CD4-positive, alpha-beta T cell (primary cell): Measurements from ENCODE around the gene APOBEC4. TPM values are rescaled to one million over a fixed set of nuclear protein-coding genes. Genes with fewer than 3 reads are reported as not detected.

Source experiments
- ATAC-seq: fragments of 200-7000 bp; cut with Tn5 transposase; one replicate; pipeline ENCODE4 v1.10.0; 2022; ENCODE audit warnings: mild to moderate bottlenecking; ENCODE audit not compliant: poor library complexity
- CTCF ChIA-PET: fragments of 350-600 bp; sonication (Branson Sonifier 250); formaldehyde crosslinking; loops from one replicate; lab custom pipeline; 2021; ENCODE audit warnings: antibody characterized with exemption, inconsistent platforms; lab: Charles Lee
- POLR2A ChIA-PET: fragments of 350-600 bp; sonication (Branson Sonifier 250); formaldehyde crosslinking; loops from one replicate; lab custom pipeline; 2021; ENCODE audit warnings: antibody characterized with exemption, inconsistent platforms; lab: Charles Lee
- DNase-seq, 14 experiments: peaks; one replicate each; pipeline ENCODE4 v3.0.0-alpha.2; 2013 to 2020; ENCODE audit warnings: mixed read lengths in 2 of 14
- H3K27ac ChIP-seq, 2 donors: one replicate each; pipeline versions ENCODE4 v1.5.1 to v1.7.0; 2013; ENCODE audit warnings: low read length in 2 of 2, low read depth in 1 of 2, mild to moderate bottlenecking in 1 of 2
- H3K27me3 ChIP-seq, 2 experiments: 1 replicate in 1 of 2; 2 replicates in 1 of 2; pipeline versions ENCODE4 v1.6.1 to v1.7.0; 2013; ENCODE audit warnings: low read length in 2 of 2, control low read depth in 1 of 2, mild to moderate bottlenecking in 1 of 2, moderate library complexity in 1 of 2; ENCODE audit not compliant: insufficient read depth in 2 of 2, control insufficient read depth in 1 of 2
- H3K36me3 ChIP-seq: one replicate; pipeline ENCODE4 v1.6.1; 2013; ENCODE audit warnings: low read length, control low read depth; ENCODE audit not compliant: insufficient read depth
- H3K4me1 ChIP-seq: one replicate; pipeline ENCODE4 v1.6.1; 2013; ENCODE audit warnings: low read length, control low read depth; ENCODE audit not compliant: insufficient read depth
- H3K4me3 ChIP-seq: one replicate; pipeline ENCODE4 v1.5.1; 2013; ENCODE audit warnings: mild to moderate bottlenecking, low read length, moderate library complexity
- H3K9me3 ChIP-seq, 2 experiments: 1 replicate in 1 of 2; 2 replicates in 1 of 2; pipeline versions ENCODE4 v1.6.1 to v1.7.0; 2013; ENCODE audit warnings: low read length in 2 of 2, mild to moderate bottlenecking in 2 of 2, control low read depth in 1 of 2, moderate library complexity in 1 of 2; ENCODE audit not compliant: control insufficient read depth in 1 of 2, insufficient read depth in 1 of 2
- H3K27ac Mint-ChIP-seq: one replicate; pipeline ENCODE4 v1.8.0; 2020; ENCODE audit warnings: mixed read lengths
- H3K27me3 Mint-ChIP-seq: one replicate; pipeline ENCODE4 v1.8.0; 2021; ENCODE audit warnings: mixed read lengths
- H3K36me3 Mint-ChIP-seq: one replicate; pipeline ENCODE4 v1.8.0; 2021; ENCODE audit warnings: low read depth, mixed read lengths
- H3K4me1 Mint-ChIP-seq: one replicate; pipeline ENCODE4 v1.8.0; 2021; ENCODE audit warnings: low read depth, mixed read lengths
- H3K4me3 Mint-ChIP-seq: one replicate; pipeline ENCODE4 v1.8.0; 2020; ENCODE audit warnings: mild to moderate bottlenecking, mixed read lengths
- H3K9me3 Mint-ChIP-seq: one replicate; pipeline ENCODE4 v1.8.0; 2020; ENCODE audit warnings: mixed read lengths
- CTCF ChIP-seq: fragments of 200-600 bp; IDR thresholded peaks from one replicate; pipeline ENCODE4 v1.8.0; 2022; ENCODE audit warnings: antibody characterized with exemption, mild to moderate bottlenecking
- intact Hi-C, 2 experiments: fragments of 100-400 bp; cut with DNase I in 1 of 2; cut with micrococcal nuclease in 1 of 2; formaldehyde crosslinking; loops; one replicate each; pipeline versions ENCODE4 v1.15.1 to v1.9.0; 2023 to 2025; cut with DNase I, micrococcal nuclease
- total RNA-seq, 174 experiments: library from RNA in 2 of 174; stranded (reverse) in 2 of 174; gene quantifications; one replicate each; pipeline ENCODE4 v1.2.3 and lab custom pipeline; 2021 to 2026

APOBEC4 gene
- total RNA-seq, 2 experiments from 2014 or later = not detected

- no peaks in the 10 kb centered on the region for H3K36me3 Mint-ChIP-seq
- no peaks in the 10 kb centered on the region for H3K9me3 ChIP-seq
- no peak overlapping the region for H3K4me3 Mint-ChIP-seq
- POLR2A ChIA-PET = no interaction called here
- no peaks in the 10 kb centered on the region for H3K4me1 ChIP-seq
- peaks cover 10% of the 10 kb centered on the region for H3K27me3 Mint-ChIP-seq
- CTCF ChIA-PET = no interaction called here
- H3K36me3 ChIP-seq = no peaks in the 10 kb centered on the region
- no peaks in the 10 kb centered on the region for H3K4me1 Mint-ChIP-seq
- H3K27ac Mint-ChIP-seq = no peak overlapping the region
- H3K27me3 ChIP-seq = no peaks in the 10 kb centered on the region
- H3K9me3 Mint-ChIP-seq = no peaks in the 10 kb centered on the region
- DNase-seq (no peak), ATAC-seq (no peak)
- H3K4me3 ChIP-seq = no peak overlapping the region
- H3K27ac ChIP-seq = no peak overlapping the region
- intact Hi-C loops = no loop called here
- TF ChIP-seq CTCF = no peak
Observed at GRCh38 chr1:183678819-183679218, 25.7 kb upstream of the APOBEC4 start.

- Mint-ChIP-seq H3K27me3 (peaks cover 10% of the 10 kb centered on the region), H3K27ac (no peak overlapping the region), H3K9me3 (no peaks in the 10 kb centered on the region), H3K36me3 (peaks cover 4% of the 10 kb centered on the region), H3K4me3 (no peak overlapping the region), H3K4me1 (no peaks in the 10 kb centered on the region)
- intact Hi-C loops = no loop called here
- ATAC-seq (no peak), DNase-seq (no peak)
- Histone ChIP-seq H3K4me1 (no peaks in the 10 kb centered on the region), H3K27ac (no peak overlapping the region), H3K9me3 (peaks cover 0 to under 1% of the 10 kb centered on the region in 2 experiments), H3K36me3 (no peaks in the 10 kb centered on the region), H3K4me3 (no peak overlapping the region), H3K27me3 (no peaks in the 10 kb centered on the region)
- POLR2A ChIA-PET = no interaction called here
- TF ChIP-seq CTCF = no peak
- CTCF ChIA-PET = interaction anchor here (1.2 kb wide), 1 partner anchor 8 kb away, joined by 3 read pairs; no protein-coding TSS in a partner anchor
Observed at GRCh38 chr1:183676586-183677189, 23.6 kb upstream of the APOBEC4 start.

GRCh38 chr1:183675883-183676585 is 22.9 kb upstream of the APOBEC4 start:
- ATAC-seq (no peak), DNase-seq (no peak)
- intact Hi-C loops = no loop called here
- ChIA-PET POLR2A (no interaction called here), CTCF (interaction anchor here (1.2 kb wide), 1 partner anchor 9 kb away, joined by 3 read pairs; no protein-coding TSS in a partner anchor)
- no peak overlapping the region for H3K4me3 Mint-ChIP-seq
- Histone ChIP-seq H3K27ac (no peak overlapping the region), H3K9me3 (peaks cover 0 to 6% of the 10 kb centered on the region in 2 experiments), H3K36me3 (no peaks in the 10 kb centered on the region), H3K4me1 (no peaks in the 10 kb centered on the region), H3K27me3 (no peaks in the 10 kb centered on the region), H3K4me3 (no peak overlapping the region)
- no peak for TF ChIP-seq CTCF
- no peaks in the 10 kb centered on the region for H3K9me3 Mint-ChIP-seq
- peaks cover 10% of the 10 kb centered on the region for H3K27me3 Mint-ChIP-seq
- no peak overlapping the region for H3K27ac Mint-ChIP-seq
- no peaks in the 10 kb centered on the region for H3K4me1 Mint-ChIP-seq
- H3K36me3 Mint-ChIP-seq = peaks cover 4% of the 10 kb centered on the region
